Uterus (tissue), 4 donors: ENCODE data around the gene FMNL3. TPM values are rescaled to one million over a fixed set of nuclear protein-coding genes. Genes with fewer than 3 reads are reported as not detected.

ENCODE experiments used
- DNase-seq, 2 donors: peaks; one replicate each; pipeline ENCODE4 v3.0.0-alpha.2; 2019 to 2020
- H3K27ac ChIP-seq, 2 donors: fragments of 200-600 bp; sonication (generic); 1 replicate in 1 of 2; 2 replicates in 1 of 2; pipeline ENCODE4 v1.5.1; 2016 to 2018
- H3K27me3 ChIP-seq, 2 donors: fragments of 200-600 bp; sonication (generic); one replicate each; pipeline ENCODE4 v1.5.1; 2018 to 2019; ENCODE audit warnings: control low read depth in 1 of 2
- H3K36me3 ChIP-seq, 2 donors: fragments of 200-600 bp; sonication (generic); one replicate each; pipeline ENCODE4 v1.5.1; 2019; ENCODE audit warnings: control low read depth in 1 of 2
- H3K4me1 ChIP-seq, 2 donors: fragments of 200-600 bp; sonication (generic); one replicate each; pipeline ENCODE4 v1.5.1; 2018 to 2019; ENCODE audit warnings: control low read depth in 1 of 2
- H3K4me3 ChIP-seq, 2 donors: fragments of 200-600 bp; sonication (generic); 1 replicate in 1 of 2; 2 replicates in 1 of 2; pipeline ENCODE4 v1.5.1; 2018 to 2019; ENCODE audit warnings: mild to moderate bottlenecking in 1 of 2
- H3K9me3 ChIP-seq, 2 donors: fragments of 200-600 bp; sonication (generic); one replicate each; pipeline ENCODE4 v1.5.1; 2019; ENCODE audit warnings: control low read depth in 1 of 2
- POLR2A ChIP-seq, 2 donors: fragments of 450-650 bp; IDR thresholded peaks; one replicate each; pipeline ENCODE4 v1.6.1; 2016; ENCODE audit warnings: antibody characterized with exemption in 2 of 2, mild to moderate bottlenecking in 1 of 2, moderate library complexity in 1 of 2
- intact Hi-C: fragments of 100-400 bp; cut with DNase I; formaldehyde crosslinking; loops from one replicate; pipeline ENCODE4 v1.15.1; 2023; ENCODE audit warnings: low total_unique reads
- total RNA-seq, 4 donors: library from RNA; depleted of rRNA in 3 of 4; stranded (reverse); fragments of >200 nt in 3 of 4; gene quantifications; one replicate each; pipeline versions ENCODE4 v1.1.0 to v1.2.4, GENCODE V29; 2014 to 2023
- TF ChIP-seq, protein P1 (sequence below), 4 experiments: fragments of 200-600 bp in 2 of 4; fragments of 450-650 bp in 2 of 4; sonication (generic) in 2 of 4; IDR thresholded peaks; one replicate each; pipeline ENCODE4 v1.5.1; 2016 to 2019; ENCODE audit warnings: antibody characterized with exemption in 4 of 4, mild to moderate bottlenecking in 2 of 4, moderate library complexity in 1 of 4
- donor health status: DM: yes; HTN: yes; CAD: no.

The FMNL3 gene
- total RNA-seq, 4 donors from 2014 or later: 3.3 to 45.7 (median 20.4) TPM

DNA sequence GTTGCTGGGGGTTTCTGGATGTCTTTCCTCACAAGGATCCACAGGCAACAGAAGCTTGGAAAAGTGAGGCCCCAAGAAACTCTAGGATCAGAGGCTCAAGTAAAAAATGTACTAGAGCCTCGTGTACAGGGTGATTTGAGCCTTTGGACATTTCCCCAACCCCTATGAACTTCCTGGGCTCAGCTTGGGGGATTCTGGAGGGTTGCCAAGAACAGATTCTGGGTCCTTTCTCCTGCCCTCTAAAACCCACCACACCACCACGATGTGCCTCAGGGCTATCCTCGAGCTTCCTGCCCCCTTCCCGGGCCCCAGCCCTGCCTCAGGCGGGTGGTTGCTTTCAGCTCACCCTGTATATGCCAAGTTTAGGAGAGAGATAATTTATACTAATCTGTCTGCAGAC is 102.3 kb downstream of the FMNL3 start:
- Histone ChIP-seq H3K4me1 (no peaks in the 10 kb centered on the region), H3K9me3 (no peaks in the 10 kb centered on the region), H3K36me3 (no peaks in the 10 kb centered on the region), H3K4me3 (no peak overlapping the region), H3K27me3 (no peaks in the 10 kb centered on the region), H3K27ac (no peak overlapping the region)
- intact Hi-C loops: no loop called here
- no peak for TF ChIP-seq POLR2A (IDR thresholded peaks at IDR 0.05)
- TF ChIP-seq, protein P1, sequence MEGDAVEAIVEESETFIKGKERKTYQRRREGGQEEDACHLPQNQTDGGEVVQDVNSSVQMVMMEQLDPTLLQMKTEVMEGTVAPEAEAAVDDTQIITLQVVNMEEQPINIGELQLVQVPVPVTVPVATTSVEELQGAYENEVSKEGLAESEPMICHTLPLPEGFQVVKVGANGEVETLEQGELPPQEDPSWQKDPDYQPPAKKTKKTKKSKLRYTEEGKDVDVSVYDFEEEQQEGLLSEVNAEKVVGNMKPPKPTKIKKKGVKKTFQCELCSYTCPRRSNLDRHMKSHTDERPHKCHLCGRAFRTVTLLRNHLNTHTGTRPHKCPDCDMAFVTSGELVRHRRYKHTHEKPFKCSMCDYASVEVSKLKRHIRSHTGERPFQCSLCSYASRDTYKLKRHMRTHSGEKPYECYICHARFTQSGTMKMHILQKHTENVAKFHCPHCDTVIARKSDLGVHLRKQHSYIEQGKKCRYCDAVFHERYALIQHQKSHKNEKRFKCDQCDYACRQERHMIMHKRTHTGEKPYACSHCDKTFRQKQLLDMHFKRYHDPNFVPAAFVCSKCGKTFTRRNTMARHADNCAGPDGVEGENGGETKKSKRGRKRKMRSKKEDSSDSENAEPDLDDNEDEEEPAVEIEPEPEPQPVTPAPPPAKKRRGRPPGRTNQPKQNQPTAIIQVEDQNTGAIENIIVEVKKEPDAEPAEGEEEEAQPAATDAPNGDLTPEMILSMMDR (IDR thresholded peaks at IDR 0.05): no peak
- no peak for DNase-seq

DNA sequence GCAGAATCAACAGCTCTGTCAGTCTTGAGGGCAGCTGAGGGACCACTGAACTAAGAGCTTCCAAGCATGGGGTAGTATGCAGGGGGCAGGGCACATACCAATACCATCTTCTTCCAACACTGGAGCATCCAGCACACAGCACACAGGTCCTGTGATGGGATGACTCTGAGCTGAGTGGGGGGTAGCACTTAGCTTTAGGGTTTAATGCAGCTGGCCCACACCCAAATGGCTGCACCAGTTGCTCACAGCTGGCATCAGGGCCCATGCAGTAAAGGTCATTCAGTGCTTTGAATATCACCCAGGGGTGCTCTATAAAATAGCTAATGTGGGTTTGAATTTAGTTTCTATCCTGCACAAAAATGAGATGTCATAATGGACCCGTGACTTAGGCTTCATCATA is 103.5 kb downstream of the FMNL3 start:
- H3K36me3 ChIP-seq: no peaks in the 10 kb centered on the region
- no peaks in the 10 kb centered on the region for H3K9me3 ChIP-seq
- H3K27ac ChIP-seq: no peak overlapping the region
- intact Hi-C loops: no loop called here
- TF ChIP-seq, protein P1 (IDR thresholded peaks at IDR 0.05): no peak
- no peak for TF ChIP-seq POLR2A (IDR thresholded peaks at IDR 0.05)
- DNase-seq: no peak
- H3K4me1 ChIP-seq: no peaks in the 10 kb centered on the region
- H3K4me3 ChIP-seq: no peak overlapping the region
- no peaks in the 10 kb centered on the region for H3K27me3 ChIP-seq

DNA sequence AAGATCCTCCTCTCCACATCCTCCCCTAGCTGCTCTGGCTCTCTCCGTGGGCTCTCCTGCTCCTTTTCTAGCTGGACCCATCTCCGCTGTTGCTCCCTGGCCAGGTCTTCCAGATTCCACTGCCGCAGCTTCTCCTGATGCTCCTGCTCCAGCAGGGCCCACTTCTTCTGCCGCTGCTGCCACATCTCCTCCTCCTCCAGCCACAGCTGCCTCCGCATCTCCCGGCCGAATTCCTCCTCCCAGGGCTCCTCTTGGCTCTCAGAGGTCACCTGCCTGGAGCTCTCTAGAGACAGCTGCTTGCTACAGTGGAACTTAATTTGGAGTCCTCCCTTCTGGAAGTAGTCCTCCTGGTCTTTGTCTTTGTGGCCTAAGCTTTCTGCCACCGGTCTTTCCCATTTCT is 107.2 kb downstream of the FMNL3 start:
- intact Hi-C loops: no loop called here
- H3K4me3 ChIP-seq: no peak overlapping the region
- no peak for DNase-seq
- H3K9me3 ChIP-seq: no peaks in the 10 kb centered on the region
- no peaks in the 10 kb centered on the region for H3K36me3 ChIP-seq
- H3K4me1 ChIP-seq: no peaks in the 10 kb centered on the region
- TF ChIP-seq, protein P1 (IDR thresholded peaks at IDR 0.05): no peak
- no peak for TF ChIP-seq POLR2A (IDR thresholded peaks at IDR 0.05)
- no peak overlapping the region for H3K27ac ChIP-seq
- H3K27me3 ChIP-seq: no peaks in the 10 kb centered on the region

DNA sequence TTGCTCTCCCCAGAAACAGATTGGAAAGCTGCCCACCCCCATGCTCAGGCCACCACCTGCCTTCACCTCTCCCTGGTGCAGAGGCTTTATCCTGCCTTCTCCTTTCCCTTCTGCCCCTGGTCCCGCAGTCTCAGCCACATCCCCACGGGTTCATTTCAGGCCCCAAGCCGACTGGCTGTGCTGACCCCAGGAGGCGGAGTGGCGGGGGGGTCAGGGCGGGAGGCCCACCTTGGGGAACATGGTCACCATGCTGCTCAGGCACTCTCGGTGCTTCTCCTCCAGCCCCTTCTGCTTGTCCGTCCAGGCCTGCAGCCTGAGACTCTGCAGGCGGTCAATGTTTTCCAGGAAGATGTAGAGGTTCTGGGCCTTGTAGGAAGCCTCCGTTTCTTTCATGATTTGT is 108.7 kb downstream of the FMNL3 start:
- Histone ChIP-seq H3K9me3 (no peaks in the 10 kb centered on the region), H3K36me3 (no peaks in the 10 kb centered on the region), H3K4me1 (no peaks in the 10 kb centered on the region), H3K27ac (no peak overlapping the region), H3K27me3 (no peaks in the 10 kb centered on the region), H3K4me3 (no peak overlapping the region)
- TF ChIP-seq, protein P1 (IDR thresholded peaks at IDR 0.05): no peak
- no peak for TF ChIP-seq POLR2A (IDR thresholded peaks at IDR 0.05)
- no peak for DNase-seq
- intact Hi-C loops: no loop called here

DNA sequence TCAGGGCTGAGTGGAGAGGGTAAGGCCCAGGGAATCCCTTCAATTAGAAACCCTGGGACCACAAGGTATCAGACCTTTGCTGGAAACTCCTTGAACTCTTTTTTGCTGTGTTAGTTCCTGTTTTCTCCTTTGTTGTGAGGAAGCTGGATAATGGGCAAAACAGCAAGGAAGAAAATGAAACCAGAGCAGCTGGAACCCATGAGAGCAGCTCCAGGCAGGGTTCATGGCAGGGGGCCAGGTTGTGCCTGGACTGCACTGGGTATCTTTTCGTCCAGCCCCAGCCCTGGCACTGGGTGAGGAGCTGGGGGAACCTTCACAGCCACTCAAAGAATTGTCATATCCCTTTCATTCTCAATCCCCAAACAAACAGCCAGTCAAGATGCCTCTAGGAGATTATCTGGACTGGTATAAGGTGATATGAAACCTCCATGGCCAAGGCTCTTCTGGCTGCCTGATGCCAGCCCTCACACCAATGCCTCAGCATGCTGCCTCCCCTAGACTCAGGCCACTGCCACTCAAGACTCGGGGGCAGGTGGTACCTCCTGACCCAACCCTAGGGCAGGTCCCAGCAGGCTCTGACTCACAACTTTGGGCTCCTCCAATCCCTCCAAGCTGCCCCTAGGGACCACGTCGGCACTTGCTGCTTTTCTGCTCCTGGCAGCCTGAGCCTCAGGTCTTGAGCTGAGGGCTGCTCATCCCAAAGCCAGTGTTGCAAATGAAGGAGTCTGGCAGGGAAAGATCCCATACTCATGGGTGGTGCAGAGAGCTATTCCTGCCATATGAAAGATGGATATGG is 118.3 kb downstream of the FMNL3 start:
- Histone ChIP-seq H3K27ac (no peak overlapping the region), H3K4me1 (no peaks in the 10 kb centered on the region), H3K9me3 (no peaks in the 10 kb centered on the region), H3K36me3 (no peaks in the 10 kb centered on the region), H3K27me3 (no peaks in the 10 kb centered on the region), H3K4me3 (no peak overlapping the region)
- intact Hi-C loops: no loop called here
- no peak for TF ChIP-seq POLR2A (IDR thresholded peaks at IDR 0.05)
- TF ChIP-seq, protein P1 (IDR thresholded peaks at IDR 0.05): no peak
- no peak for DNase-seq
